GM23248 (cell line): Measurements from ENCODE around the gene PRXL2B. TPM values are rescaled to one million over a fixed set of nuclear protein-coding genes. Genes with fewer than 3 reads are reported as not detected.

Experiments used
- DNase-seq: peaks from one replicate; pipeline ENCODE4 v3.0.0-alpha.2; 2015
- H2AFZ ChIP-seq: fragments of 200-600 bp; sonication (generic); 2 replicates; pipeline ENCODE4 v1.6.1; 2016; ENCODE audit warnings: antibody characterized with exemption
- H3F3A ChIP-seq: fragments of 200-600 bp; sonication (generic); 2 replicates; pipeline ENCODE4 v1.6.1; 2016; ENCODE audit warnings: mild to moderate bottlenecking, antibody characterized with exemption, mixed run types; ENCODE audit not compliant: insufficient read depth
- H3K27ac ChIP-seq: fragments of 200-600 bp; sonication (generic); 2 replicates; pipeline ENCODE4 v1.5.1; 2016; ENCODE audit warnings: mild to moderate bottlenecking
- H3K27me3 ChIP-seq: fragments of 200-600 bp; sonication (generic); replicated peaks from 2 replicates; pipeline ENCODE4 v1.6.1; 2016; ENCODE audit warnings: mild to moderate bottlenecking; ENCODE audit not compliant: insufficient read depth
- H3K36me3 ChIP-seq: fragments of 200-600 bp; sonication (generic); 2 replicates; pipeline ENCODE4 v1.6.1; 2016; ENCODE audit warnings: low read depth, mild to moderate bottlenecking
- H3K4me1 ChIP-seq: fragments of 200-600 bp; sonication (generic); 2 replicates; pipeline ENCODE4 v1.6.1; 2016; ENCODE audit warnings: mild to moderate bottlenecking; ENCODE audit not compliant: insufficient read depth
- H3K4me2 ChIP-seq: fragments of 200-600 bp; sonication (generic); one replicate; pipeline ENCODE4 v1.6.1; 2016; ENCODE audit warnings: mild to moderate bottlenecking; ENCODE audit not compliant: unreplicated experiment
- H3K4me3 ChIP-seq: fragments of 200-600 bp; sonication (generic); 2 replicates; pipeline ENCODE4 v1.5.1; 2016; ENCODE audit warnings: mild to moderate bottlenecking
- H3K79me2 ChIP-seq: fragments of 200-600 bp; sonication (generic); 2 replicates; pipeline ENCODE4 v1.6.1; 2016; ENCODE audit warnings: mild to moderate bottlenecking; ENCODE audit not compliant: insufficient read depth
- H3K9ac ChIP-seq: fragments of 200-600 bp; sonication (generic); 2 replicates; pipeline ENCODE4 v1.6.1; 2016; ENCODE audit warnings: mild to moderate bottlenecking
- H3K9me2 ChIP-seq: fragments of 200-600 bp; sonication (generic); 2 replicates; pipeline ENCODE4 v1.6.1; 2016; ENCODE audit warnings: mixed run types, mild to moderate bottlenecking, moderate library complexity; ENCODE audit not compliant: insufficient read depth
- H3K9me3 ChIP-seq: fragments of 200-600 bp; sonication (generic); one replicate; pipeline ENCODE4 v1.6.1; 2017; ENCODE audit warnings: low read depth
- H4K20me1 ChIP-seq: fragments of 200-600 bp; sonication (generic); 2 replicates; pipeline ENCODE4 v1.6.0; 2016; ENCODE audit not compliant: insufficient read depth
- EZH2 ChIP-seq: fragments of 200-600 bp; sonication (generic); IDR thresholded peaks from 2 replicates; pipeline ENCODE4 v1.6.1; 2018; ENCODE audit warnings: antibody characterized with exemption, mild to moderate bottlenecking; ENCODE audit not compliant: insufficient read depth, poor library complexity, severe bottlenecking
- EZH2phosphoT487 ChIP-seq: fragments of 200-600 bp; sonication (generic); IDR thresholded peaks from 2 replicates; pipeline ENCODE4 v1.6.1; 2018; ENCODE audit warnings: antibody characterized with exemption, moderate library complexity, mild to moderate bottlenecking, low read depth; ENCODE audit not compliant: insufficient read depth
- WGBS, 2 experiments: methylation state at CpG; one replicate each; pipeline ENCODE4 v1.1.6; 2015 to 2017; ENCODE audit warnings: low lambda C conversion rate in 2 of 2, low coverage in 1 of 2; ENCODE audit errors: missing lambda C conversion rate in 2 of 2; 5-methylcytosine and 5-hydroxymethylcytosine counted together
- in situ Hi-C: fragments of 300-500 bp; cut with MboI; formaldehyde crosslinking; loops from 2 replicates; pipeline ENCODE4 v1.15.0; 2020
- polyA plus RNA-seq: library from polyadenylated mRNA; unstranded; fragments of >200 nt; fragmentation: Nextera tagmentation; extraction: Ambion mirVana; gene quantifications from 2 replicates; pipeline ENCODE4 v1.2.1, GENCODE V29; 2016
- total RNA-seq: library from RNA; depleted of rRNA; stranded (reverse); fragments of >200 nt; shearing (Covaris generic); gene quantifications from 2 replicates; pipeline ENCODE4 v1.2.3, GENCODE V29; 2014

The PRXL2B gene
- total and polyA plus RNA-seq, 2 experiments from 2014 or later: 11.3 to 13.5 TPM

DNA sequence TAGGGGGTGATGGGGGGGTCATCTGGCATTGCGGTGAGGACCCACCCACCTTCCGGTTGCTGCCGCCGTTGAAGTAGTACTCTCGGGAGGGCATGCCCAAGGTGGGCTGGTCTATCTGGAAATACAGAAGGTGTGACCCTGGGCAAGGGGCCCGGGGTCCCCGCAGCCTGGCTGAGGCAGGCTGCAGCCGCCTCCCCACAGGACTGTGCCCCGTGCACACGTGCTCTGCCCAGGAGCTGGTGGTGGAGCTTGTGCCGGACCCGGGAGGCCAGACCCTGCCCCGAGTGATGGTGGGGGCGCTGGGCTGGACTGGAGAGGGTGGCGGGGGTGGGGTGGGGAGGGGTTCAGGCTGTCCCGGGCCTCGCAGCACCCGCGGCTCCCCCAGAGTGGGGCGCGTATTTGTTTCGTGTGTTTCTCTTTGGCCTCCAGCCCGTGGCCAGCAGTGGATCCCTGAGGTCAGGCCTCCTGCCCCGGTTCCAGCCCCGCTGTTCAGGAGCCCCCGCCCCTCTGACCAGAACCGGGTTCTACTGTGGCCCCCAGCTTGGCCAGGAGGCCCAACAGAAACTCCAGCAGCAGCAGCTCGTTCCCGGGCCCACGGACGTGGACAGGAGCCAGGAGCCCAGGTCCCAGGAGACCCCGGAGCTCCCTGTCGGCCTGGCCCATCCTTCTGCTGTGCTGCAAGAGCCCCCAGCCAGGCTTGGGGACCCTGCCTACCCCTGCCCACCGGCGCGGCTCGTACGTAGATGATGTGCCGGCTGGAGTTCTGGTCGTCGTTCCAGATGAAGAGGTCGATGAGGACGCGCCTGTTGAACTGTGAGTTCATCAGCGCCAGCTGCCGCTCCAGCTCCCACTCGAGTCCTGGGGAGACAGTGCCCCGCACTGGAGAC lies 19.2 kb downstream of the PRXL2B start:
- Histone ChIP-seq H3K79me2 (no peaks in the 10 kb centered on the region), H3F3A (no peaks in the 10 kb centered on the region), H3K9ac (no peak overlapping the region), H3K27me3 (no peaks in the 10 kb centered on the region), H3K4me1 (no peaks in the 10 kb centered on the region), H3K27ac (no peak overlapping the region), H3K9me2 (no peaks in the 10 kb centered on the region), H4K20me1 (no peaks in the 10 kb centered on the region), H2AFZ (no peak overlapping the region), H3K36me3 (no peaks in the 10 kb centered on the region), H3K9me3 (no peaks in the 10 kb centered on the region), H3K4me3 (no peak overlapping the region), H3K4me2 (no peak overlapping the region)
- WGBS, 2 experiments: 69 to 71% methylated on average over 44 to 45 of the region's 48 CpGs
- TF ChIP-seq EZH2phosphoT487 (no peak), EZH2 (no peak)
- DNase-seq: no peak
- in situ Hi-C loops: no loop called here

DNA sequence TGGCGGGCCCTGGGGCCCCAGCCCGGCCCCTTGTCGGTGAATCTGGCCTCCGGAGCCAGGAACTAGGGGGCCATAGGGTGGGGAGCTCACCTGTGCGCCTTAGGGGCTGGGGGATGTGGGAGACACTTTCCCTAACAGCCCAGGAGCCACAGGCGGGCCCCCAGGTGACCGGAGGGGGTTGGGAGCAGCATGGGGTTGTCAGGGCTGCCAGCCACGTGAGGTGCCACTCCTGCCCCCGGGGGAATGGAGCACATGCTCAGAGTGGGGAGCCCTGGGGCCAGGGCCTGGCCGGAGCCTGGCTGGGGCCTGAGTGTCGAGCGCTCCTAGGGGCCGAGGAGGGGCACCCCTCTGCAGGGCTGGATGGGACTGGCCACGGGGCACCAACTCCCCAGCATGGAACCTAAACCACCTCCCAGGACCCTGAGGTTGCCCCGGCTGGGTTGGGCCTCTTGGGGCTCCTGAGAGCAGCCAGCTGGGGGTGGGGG lies 19.9 kb downstream of the PRXL2B start:
- Histone ChIP-seq H3K9me3 (no peaks in the 10 kb centered on the region), H3K4me2 (no peak overlapping the region), H3K9ac (no peak overlapping the region), H3K79me2 (no peaks in the 10 kb centered on the region), H3K36me3 (no peaks in the 10 kb centered on the region), H2AFZ (no peak overlapping the region), H3K4me1 (no peaks in the 10 kb centered on the region), H3K4me3 (no peak overlapping the region), H3K27me3 (no peaks in the 10 kb centered on the region), H3K27ac (no peak overlapping the region), H3K9me2 (no peaks in the 10 kb centered on the region), H4K20me1 (no peaks in the 10 kb centered on the region), H3F3A (no peaks in the 10 kb centered on the region)
- in situ Hi-C loops: no loop called here
- WGBS, 2 experiments: 58 to 69% methylated on average over 12 to 15 of the region's 15 CpGs
- no peak for TF ChIP-seq EZH2phosphoT487
- no peak for TF ChIP-seq EZH2
- no peak for DNase-seq

DNA sequence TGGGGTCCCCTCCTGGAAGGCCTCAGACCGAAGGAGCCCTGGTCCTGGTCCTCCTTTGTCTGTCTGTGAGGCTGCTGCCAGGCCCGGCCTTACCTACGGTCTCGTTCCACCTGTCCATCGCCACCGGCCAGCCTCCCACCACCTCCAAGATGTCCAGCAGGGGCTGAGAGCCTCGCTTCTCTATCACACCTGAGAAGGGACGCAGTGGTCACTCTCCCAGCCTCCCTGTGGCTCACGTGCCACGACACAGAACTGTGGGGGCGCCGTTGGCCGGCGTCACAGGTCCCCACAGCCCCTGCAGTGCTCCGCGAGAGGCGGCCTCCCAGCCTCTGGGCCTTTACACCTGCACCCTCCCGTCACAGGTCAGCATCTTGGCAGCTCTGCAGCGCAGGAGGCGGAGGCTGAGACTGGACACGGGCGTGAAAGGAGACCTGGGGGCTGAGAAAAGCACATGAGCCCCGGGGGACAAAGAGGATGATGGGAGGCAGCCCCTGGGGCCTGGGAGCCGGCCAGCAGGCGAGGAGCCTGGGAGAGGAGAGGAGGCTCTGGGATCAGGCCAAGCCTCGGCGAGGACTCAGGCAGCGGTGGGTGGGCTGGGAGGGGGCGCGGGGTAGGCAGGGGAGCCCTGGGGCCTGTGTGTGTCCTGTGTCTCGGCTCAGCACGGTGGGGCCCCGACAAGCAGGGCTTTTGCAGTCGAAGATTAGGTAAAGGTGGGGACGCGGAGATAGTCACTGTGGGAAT lies 20.5 kb downstream of the PRXL2B start:
- TF ChIP-seq EZH2phosphoT487 (no peak), EZH2 (no peak)
- H3K4me1 ChIP-seq: no peaks in the 10 kb centered on the region
- no peaks in the 10 kb centered on the region for H3K36me3 ChIP-seq
- H3K9me2 ChIP-seq: no peaks in the 10 kb centered on the region
- WGBS, 2 experiments: 65 to 67% methylated on average over 27 to 36 of the region's 36 CpGs
- no peaks in the 10 kb centered on the region for H3K79me2 ChIP-seq
- H3K4me2 ChIP-seq: no peak overlapping the region
- DNase-seq: no peak
- H3K27me3 ChIP-seq: no peaks in the 10 kb centered on the region
- H3K9me3 ChIP-seq: no peaks in the 10 kb centered on the region
- H2AFZ ChIP-seq: no peak overlapping the region
- no peak overlapping the region for H3K9ac ChIP-seq
- no peak overlapping the region for H3K27ac ChIP-seq
- no peaks in the 10 kb centered on the region for H4K20me1 ChIP-seq
- in situ Hi-C loops: no loop called here
- H3F3A ChIP-seq: no peaks in the 10 kb centered on the region
- no peak overlapping the region for H3K4me3 ChIP-seq

DNA sequence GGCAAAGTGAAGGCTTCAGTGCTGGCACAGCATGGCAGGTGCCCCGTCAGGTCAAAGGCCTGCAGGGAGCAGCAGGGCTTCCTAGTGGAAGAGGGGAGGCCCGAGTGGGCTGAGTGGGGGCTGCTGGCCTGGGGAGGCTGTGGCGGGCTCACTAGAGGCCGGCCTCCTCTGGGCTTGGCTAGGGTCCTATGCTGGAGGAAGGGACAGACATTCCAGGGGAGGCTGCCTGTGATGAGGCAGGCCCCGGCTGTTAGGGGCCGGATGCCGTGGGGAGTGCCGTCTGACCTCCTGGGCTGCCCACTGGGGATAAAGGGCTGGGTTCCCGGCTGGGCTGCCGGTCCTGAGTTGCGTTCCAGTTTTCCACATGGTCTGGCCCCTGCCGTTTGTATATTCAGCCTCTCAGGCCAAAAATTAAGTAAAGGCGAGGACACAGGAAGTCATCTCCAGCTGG lies 21.1 kb downstream of the PRXL2B start:
- H3K4me1 ChIP-seq: no peaks in the 10 kb centered on the region

More for the DNA sequence above, 21.1 kb downstream of the PRXL2B start:
- in situ Hi-C loops: no loop called here
- TF ChIP-seq EZH2phosphoT487 (no peak), EZH2 (no peak)
- H3K36me3 ChIP-seq: no peaks in the 10 kb centered on the region
- H3F3A ChIP-seq: no peaks in the 10 kb centered on the region
- 23 to 25% methylated on average over 11 to 13 of the region's 13 CpGs for WGBS, 2 experiments
- no peak overlapping the region for H2AFZ ChIP-seq
- no peak overlapping the region for H3K4me3 ChIP-seq
- no peak for DNase-seq
- no peaks in the 10 kb centered on the region for H3K27me3 ChIP-seq
- H3K9me3 ChIP-seq: no peaks in the 10 kb centered on the region
- no peak overlapping the region for H3K27ac ChIP-seq
- H3K9ac ChIP-seq: no peak overlapping the region
- no peaks in the 10 kb centered on the region for H3K9me2 ChIP-seq
- H3K4me2 ChIP-seq: no peak overlapping the region
- no peaks in the 10 kb centered on the region for H4K20me1 ChIP-seq
- H3K79me2 ChIP-seq: no peaks in the 10 kb centered on the region
